ENCODE measurements around the gene SIT1. TPM values are rescaled to one million over a fixed set of nuclear protein-coding genes. Genes with fewer than 3 reads are reported as not detected.

SIT1 gene
- total RNA-seq, 1 donor from 2014 or later = 2.5 TPM

DNA sequence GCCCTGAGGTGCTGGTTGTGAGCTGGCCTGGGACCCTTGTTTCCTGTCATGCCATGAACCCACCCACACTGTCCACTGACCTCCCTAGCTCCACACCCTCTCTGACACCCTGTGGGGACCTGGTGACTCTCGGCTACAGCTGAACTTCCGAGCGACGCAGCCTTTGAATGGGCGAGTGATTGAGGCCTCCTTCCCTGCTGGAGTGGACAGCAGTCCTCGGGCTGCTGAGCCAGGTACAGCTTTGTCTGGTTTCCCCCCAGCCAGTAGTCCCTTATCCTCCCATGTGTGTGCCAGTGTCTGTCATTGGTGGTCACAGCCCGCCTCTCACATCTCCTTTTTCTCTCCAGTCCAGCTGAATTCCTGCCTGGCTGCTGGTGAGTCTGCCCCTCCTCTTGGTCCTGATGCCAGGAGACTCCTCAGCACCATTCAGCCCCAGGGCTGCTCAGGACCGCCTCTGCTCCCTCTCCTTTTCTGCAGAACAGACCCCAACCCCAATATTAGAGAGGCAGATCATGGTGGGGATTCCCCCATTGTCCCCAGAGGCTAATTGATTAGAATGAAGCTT is 29.1 kb upstream of the SIT1 start:
- no peak overlapping the region for H3K27ac ChIP-seq
- no peak overlapping the region for H3K4me3 ChIP-seq
- peaks cover 0 to 5% of the 10 kb centered on the region in 2 donors for H3K36me3 ChIP-seq
- no peak for DNase-seq (ENCODE audit: extremely low spot score in 2 of 2)
- TF ChIP-seq, protein P1, sequence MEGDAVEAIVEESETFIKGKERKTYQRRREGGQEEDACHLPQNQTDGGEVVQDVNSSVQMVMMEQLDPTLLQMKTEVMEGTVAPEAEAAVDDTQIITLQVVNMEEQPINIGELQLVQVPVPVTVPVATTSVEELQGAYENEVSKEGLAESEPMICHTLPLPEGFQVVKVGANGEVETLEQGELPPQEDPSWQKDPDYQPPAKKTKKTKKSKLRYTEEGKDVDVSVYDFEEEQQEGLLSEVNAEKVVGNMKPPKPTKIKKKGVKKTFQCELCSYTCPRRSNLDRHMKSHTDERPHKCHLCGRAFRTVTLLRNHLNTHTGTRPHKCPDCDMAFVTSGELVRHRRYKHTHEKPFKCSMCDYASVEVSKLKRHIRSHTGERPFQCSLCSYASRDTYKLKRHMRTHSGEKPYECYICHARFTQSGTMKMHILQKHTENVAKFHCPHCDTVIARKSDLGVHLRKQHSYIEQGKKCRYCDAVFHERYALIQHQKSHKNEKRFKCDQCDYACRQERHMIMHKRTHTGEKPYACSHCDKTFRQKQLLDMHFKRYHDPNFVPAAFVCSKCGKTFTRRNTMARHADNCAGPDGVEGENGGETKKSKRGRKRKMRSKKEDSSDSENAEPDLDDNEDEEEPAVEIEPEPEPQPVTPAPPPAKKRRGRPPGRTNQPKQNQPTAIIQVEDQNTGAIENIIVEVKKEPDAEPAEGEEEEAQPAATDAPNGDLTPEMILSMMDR (IDR thresholded peaks at IDR 0.05) = no peak
- TF ChIP-seq POLR2A (IDR thresholded peaks at IDR 0.05) (no peak), POLR2AphosphoS5 (IDR thresholded peaks at IDR 0.05; ENCODE audit: insufficient read depth in 1 of 2, low read depth in 1 of 2) (no peak)
- peaks cover 13% of the 10 kb centered on the region for H3K4me1 ChIP-seq
- intact Hi-C loops (cut with DNase I) = no loop called here
- H3K9me3 ChIP-seq = no peaks in the 10 kb centered on the region
- H3K27me3 ChIP-seq = no peaks in the 10 kb centered on the region

DNA sequence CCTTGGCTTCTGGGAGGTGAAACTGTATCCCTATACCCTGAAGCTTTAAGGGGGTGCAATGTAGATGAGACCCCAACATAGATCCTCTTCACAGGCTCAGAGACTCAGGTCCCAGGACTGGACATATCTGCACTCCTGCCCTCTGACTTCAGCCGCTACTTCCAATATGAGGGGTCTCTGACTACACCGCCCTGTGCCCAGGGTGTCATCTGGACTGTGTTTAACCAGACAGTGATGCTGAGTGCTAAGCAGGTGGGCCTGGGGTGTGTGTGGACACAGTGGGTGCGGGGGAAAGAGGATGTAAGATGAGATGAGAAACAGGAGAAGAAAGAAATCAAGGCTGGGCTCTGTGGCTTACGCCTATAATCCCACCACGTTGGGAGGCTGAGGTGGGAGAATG is 28.4 kb upstream of the SIT1 start:
- H3K36me3 ChIP-seq = no peaks in the 10 kb centered on the region
- H3K4me3 ChIP-seq = no peak overlapping the region
- intact Hi-C loops (cut with DNase I) = no loop called here
- peaks cover 13% of the 10 kb centered on the region for H3K4me1 ChIP-seq
- H3K9me3 ChIP-seq = no peaks in the 10 kb centered on the region
- no peak overlapping the region for H3K27ac ChIP-seq
- H3K27me3 ChIP-seq = no peaks in the 10 kb centered on the region
- DNase-seq (ENCODE audit: extremely low spot score in 2 of 2) = no peak
- TF ChIP-seq, protein P1 (IDR thresholded peaks at IDR 0.05) = no peak
- TF ChIP-seq POLR2AphosphoS5 (IDR thresholded peaks at IDR 0.05; ENCODE audit: insufficient read depth in 1 of 2, low read depth in 1 of 2) (no peak), POLR2A (IDR thresholded peaks at IDR 0.05) (no peak)

DNA sequence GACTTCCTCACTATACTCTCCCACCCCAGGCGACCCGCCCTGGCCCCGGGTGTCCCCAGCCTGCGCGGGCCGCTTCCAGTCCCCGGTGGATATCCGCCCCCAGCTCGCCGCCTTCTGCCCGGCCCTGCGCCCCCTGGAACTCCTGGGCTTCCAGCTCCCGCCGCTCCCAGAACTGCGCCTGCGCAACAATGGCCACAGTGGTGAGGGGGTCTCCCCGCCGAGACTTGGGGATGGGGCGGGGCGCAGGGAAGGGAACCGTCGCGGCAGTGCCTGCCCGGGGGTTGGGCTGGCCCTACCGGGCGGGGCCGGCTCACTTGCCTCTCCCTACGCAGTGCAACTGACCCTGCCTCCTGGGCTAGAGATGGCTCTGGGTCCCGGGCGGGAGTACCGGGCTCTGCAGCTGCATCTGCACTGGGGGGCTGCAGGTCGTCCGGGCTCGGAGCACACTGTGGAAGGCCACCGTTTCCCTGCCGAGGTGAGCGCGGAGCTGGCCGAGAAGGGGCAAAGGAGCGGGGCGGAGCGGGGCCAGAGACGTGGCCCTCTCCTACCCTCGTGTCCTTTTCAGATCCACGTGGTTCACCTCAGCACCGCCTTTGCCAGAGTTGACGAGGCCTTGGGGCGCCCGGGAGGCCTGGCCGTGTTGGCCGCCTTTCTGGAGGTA is 25.1 kb upstream of the SIT1 start:
- H3K9me3 ChIP-seq = no peaks in the 10 kb centered on the region
- TF ChIP-seq POLR2A (IDR thresholded peaks at IDR 0.05) (no peak), POLR2AphosphoS5 (IDR thresholded peaks at IDR 0.05; ENCODE audit: insufficient read depth in 1 of 2, low read depth in 1 of 2) (peak in 1 of 2 donors; percentile 24)
- TF ChIP-seq, protein P1 (IDR thresholded peaks at IDR 0.05) = no peak
- H3K4me1 ChIP-seq = peaks cover 20% of the 10 kb centered on the region
- peak overlapping the region; percentile 6 for H3K27ac ChIP-seq
- DNase-seq (ENCODE audit: extremely low spot score in 2 of 2) = no peak
- H3K36me3 ChIP-seq = no peaks in the 10 kb centered on the region
- no peaks in the 10 kb centered on the region for H3K27me3 ChIP-seq
- intact Hi-C loops (cut with DNase I) = no loop called here
- H3K4me3 ChIP-seq = peak overlapping the region; percentile 46 to 55

DNA sequence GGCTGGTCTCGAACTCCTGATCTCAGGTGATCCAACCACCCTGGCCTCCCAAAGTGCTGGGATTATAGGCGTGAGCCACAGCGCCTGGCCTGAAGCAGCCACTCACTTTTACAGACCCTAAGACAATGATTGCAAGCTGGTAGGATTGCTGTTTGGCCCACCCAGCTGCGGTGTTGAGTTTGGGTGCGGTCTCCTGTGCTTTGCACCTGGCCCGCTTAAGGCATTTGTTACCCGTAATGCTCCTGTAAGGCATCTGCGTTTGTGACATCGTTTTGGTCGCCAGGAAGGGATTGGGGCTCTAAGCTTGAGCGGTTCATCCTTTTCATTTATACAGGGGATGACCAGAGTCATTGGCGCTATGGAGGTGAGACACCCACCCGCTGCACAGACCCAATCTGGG is 24.5 kb upstream of the SIT1 start:
- Histone ChIP-seq H3K4me1 (peaks cover 20% of the 10 kb centered on the region), H3K9me3 (no peaks in the 10 kb centered on the region), H3K4me3 (peak overlapping the region; percentile 46 to 55), H3K27me3 (no peaks in the 10 kb centered on the region), H3K27ac (peak overlapping the region; percentile 6), H3K36me3 (no peaks in the 10 kb centered on the region)
- DNase-seq (ENCODE audit: extremely low spot score in 2 of 2) = no peak
- TF ChIP-seq POLR2A (IDR thresholded peaks at IDR 0.05) (no peak), POLR2AphosphoS5 (IDR thresholded peaks at IDR 0.05; ENCODE audit: insufficient read depth in 1 of 2, low read depth in 1 of 2) (no peak)
- TF ChIP-seq, protein P1 (IDR thresholded peaks at IDR 0.05) = no peak
- intact Hi-C loops (cut with DNase I) = no loop called here

DNA sequence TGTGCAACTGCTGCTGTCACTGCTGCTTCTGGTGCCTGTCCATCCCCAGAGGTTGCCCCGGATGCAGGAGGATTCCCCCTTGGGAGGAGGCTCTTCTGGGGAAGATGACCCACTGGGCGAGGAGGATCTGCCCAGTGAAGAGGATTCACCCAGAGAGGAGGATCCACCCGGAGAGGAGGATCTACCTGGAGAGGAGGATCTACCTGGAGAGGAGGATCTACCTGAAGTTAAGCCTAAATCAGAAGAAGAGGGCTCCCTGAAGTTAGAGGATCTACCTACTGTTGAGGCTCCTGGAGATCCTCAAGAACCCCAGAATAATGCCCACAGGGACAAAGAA is 23.3 kb upstream of the SIT1 start:
- no peak overlapping the region for H3K4me3 ChIP-seq
- intact Hi-C loops (cut with DNase I) = no loop called here
- no peak overlapping the region for H3K27ac ChIP-seq
- no peaks in the 10 kb centered on the region for H3K9me3 ChIP-seq
- DNase-seq (ENCODE audit: extremely low spot score in 2 of 2) = no peak
- no peaks in the 10 kb centered on the region for H3K27me3 ChIP-seq
- H3K4me1 ChIP-seq = peaks cover 20% of the 10 kb centered on the region
- TF ChIP-seq, protein P1 (IDR thresholded peaks at IDR 0.05) = no peak
- TF ChIP-seq POLR2AphosphoS5 (IDR thresholded peaks at IDR 0.05; ENCODE audit: insufficient read depth in 1 of 2, low read depth in 1 of 2) (no peak), POLR2A (IDR thresholded peaks at IDR 0.05) (no peak)
- H3K36me3 ChIP-seq = no peaks in the 10 kb centered on the region
